Fibroblast of the aortic adventitia (primary cell): ENCODE data around the gene SLC5A8. TPM values are rescaled to one million over a fixed set of nuclear protein-coding genes. Genes with fewer than 3 reads are reported as not detected.
"Not testable (repeated sequence)": the region's sequence is repeated elsewhere in the genome, so short reads cannot be mapped to it uniquely, and the experiment has no call there.

Source experiments
- DNase-seq: peaks from one replicate; pipeline ENCODE4 v3.0.0-alpha.2; 2010; ENCODE audit warnings: low read depth
- H3K4me3 ChIP-seq: 2 replicates; pipeline ENCODE4 v1.5.1; 2011; ENCODE audit warnings: low read depth, mild to moderate bottlenecking, control low read depth, low read length, moderate library complexity
- CTCF ChIP-seq: IDR thresholded peaks from 2 replicates; pipeline ENCODE4 v1.5.1; 2011; ENCODE audit warnings: mild to moderate bottlenecking, low read length, control low read depth, inconsistent platforms; ENCODE audit not compliant: insufficient read depth
- total RNA-seq: library from RNA; depleted of rRNA; stranded (reverse); fragments of >200 nt; gene quantifications from 2 replicates; pipeline ENCODE4 v1.2.3, GENCODE V29; 2012; ENCODE audit warnings: low replicate concordance

SLC5A8 gene
- total RNA-seq, 1 donor: not detected

DNA sequence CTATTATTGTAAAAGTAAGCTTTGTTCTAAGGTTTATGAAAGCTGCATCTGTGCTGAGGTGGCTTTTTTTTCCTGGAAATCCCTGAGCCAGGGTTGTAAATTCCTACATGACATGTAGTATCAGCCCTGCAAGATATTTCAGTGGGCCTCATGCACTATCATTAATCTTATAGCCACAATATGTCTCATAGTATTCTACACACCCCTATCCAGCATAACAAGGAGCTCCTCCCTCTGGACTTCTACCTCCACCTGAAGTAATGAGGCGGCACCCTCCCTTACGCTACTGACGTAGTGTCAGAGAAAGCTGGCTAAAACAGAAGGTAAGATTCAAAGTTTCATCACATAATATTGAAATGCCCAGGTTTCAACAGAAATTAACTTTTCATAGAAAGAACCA is 35.5 kb downstream of the SLC5A8 start:
- H3K4me3 ChIP-seq: no peak overlapping the region
- TF ChIP-seq CTCF: no peak
- DNase-seq: no peak

DNA sequence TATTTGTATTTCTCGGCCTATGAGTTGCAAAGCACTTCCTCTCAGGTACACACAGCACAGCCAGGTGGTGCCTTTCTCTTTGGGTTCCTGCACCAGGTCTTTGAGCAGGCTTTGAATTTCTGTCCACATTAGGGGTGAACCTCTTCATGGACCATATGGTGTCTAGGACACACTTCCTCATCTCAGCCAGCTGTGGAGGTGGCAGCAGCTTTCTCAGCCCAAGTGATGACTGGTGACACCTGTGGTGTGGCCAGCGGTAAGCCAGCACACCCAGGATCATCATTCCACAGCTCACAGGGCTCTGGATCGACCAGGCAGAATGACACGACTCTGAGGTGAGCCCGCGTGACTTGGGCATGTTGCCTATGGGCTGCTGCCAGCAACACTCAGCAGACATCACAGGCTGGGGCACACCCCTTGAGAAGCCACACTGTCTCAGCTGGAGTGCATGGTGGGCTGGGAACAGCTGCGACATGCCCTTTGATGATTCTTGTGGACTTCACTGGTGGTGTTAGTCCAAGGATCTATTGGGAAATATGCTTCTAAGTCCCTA is 36.8 kb downstream of the SLC5A8 start:
- H3K4me3 ChIP-seq: no peak overlapping the region
- no peak for TF ChIP-seq CTCF
- no peak for DNase-seq

DNA sequence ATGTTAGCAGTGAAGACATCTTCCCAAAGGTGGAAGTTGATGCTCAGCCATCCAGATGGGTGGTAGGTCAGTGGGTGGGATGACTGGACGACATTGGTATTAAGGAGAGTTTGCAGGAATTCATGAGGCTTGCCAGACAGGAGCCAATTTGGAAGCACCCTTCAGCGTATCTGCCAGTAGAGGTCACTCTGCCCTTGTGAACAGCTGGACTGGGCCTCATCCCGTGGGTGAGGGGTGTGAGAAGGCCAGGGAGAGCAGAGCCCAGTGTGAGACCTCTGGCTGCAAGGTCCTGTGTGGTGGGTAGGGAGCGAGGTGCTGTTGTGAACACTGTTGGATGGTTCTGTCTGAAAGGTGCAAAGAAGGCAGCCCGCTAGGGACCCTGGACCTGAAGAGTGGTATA is 37.7 kb downstream of the SLC5A8 start:
- no peak for TF ChIP-seq CTCF
- H3K4me3 ChIP-seq: no peak overlapping the region
- peak; percentile 2 for DNase-seq

DNA sequence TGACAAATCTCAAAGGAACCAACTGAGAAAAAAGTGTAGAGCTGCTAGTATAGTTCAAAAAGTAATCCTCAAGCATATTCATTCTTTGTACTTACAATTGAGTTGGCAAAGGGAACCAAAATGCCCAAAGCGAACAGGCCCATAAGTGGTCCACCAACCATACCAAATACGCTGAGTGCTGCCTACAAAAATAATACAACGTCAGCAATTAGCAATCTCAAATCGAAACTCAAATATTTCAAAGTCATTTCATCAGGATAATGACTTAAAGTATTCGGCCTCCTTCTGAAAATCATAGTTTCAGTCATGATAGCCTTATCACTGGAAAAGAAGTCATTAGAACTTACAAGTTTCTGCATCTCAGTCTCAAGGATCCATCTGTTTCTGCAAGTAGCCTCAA is 42.0 kb downstream of the SLC5A8 start:
- no peak for DNase-seq
- H3K4me3 ChIP-seq: no peak overlapping the region
- TF ChIP-seq CTCF: no peak

DNA sequence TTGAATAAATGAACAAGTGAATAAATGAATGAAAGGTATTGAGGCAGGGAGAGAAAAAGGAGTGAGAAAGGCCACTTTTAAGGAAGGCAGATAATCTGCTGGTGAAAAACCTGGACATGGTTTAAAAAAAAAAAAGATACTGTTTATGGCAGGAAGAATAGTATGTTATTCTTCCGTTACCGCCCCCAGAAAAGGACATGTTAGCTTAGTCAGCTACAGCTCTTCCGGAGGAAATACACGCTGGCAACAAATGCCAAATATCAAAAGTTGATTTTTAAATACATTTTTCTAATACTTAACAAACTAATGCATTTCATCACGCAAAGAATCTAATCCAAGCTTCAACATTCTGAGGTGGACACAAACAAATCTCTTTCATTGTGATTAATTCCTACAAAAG is 43.2 kb downstream of the SLC5A8 start:
- H3K4me3 ChIP-seq: no peak overlapping the region
- no peak for TF ChIP-seq CTCF
- no peak for DNase-seq

GRCh38 chr12:101165319-101165718 is 44.7 kb downstream of the SLC5A8 start:
- no peak for DNase-seq
- H3K4me3 ChIP-seq: no peak overlapping the region
- no peak for TF ChIP-seq CTCF

DNA sequence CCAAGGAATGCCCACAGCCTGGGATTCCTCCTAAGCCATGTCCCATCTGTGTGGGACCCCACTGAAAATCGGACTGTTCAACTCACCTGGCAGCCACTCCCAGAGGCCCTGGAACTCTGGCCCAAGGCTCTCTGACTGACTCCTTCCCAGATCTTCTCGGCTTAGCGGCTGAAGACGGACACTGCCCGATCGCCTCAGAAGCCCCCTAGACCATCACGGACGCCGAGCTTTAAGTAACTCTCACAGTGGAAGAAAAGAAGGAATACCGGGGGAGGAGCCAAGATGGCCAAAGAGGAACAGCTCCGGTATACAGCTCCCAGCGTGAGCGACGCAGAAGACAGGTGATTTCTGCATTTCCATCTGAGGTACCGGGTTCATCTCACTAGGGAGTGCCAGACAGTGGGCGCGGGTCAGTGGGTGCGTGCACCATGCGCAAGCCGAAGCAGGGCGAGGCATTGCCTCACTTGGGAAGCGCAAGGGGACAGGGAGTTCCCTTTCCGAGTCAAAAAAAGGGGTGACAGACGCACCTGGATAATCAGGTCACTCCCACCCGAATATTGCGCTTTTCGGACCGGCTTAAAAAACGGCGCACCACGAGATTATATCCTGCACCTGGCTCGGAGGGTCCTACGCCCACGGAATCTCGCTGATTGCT is 64.1 kb downstream of the SLC5A8 start:
- not testable (repeated sequence) for DNase-seq, H3K4me3 ChIP-seq
